Mucosa of gallbladder (tissue), 1 donor: ENCODE measurements around the gene ISYNA1. TPM values are rescaled to one million over a fixed set of nuclear protein-coding genes. Genes with fewer than 3 reads are reported as not detected.

Experiments used
- DNase-seq: peaks from one replicate; pipeline ENCODE4 v3.0.0-alpha.2; 2020; ENCODE audit warnings: low spot score
- total RNA-seq: library from RNA; stranded (reverse); gene quantifications from one replicate; pipeline ENCODE4 v1.2.1, GENCODE V29; 2021
- donor health status: DM: no; HTN: no; CAD: no.

ISYNA1 gene
- total RNA-seq, 1 donor from 2014 or later: 37.1 TPM

DNA sequence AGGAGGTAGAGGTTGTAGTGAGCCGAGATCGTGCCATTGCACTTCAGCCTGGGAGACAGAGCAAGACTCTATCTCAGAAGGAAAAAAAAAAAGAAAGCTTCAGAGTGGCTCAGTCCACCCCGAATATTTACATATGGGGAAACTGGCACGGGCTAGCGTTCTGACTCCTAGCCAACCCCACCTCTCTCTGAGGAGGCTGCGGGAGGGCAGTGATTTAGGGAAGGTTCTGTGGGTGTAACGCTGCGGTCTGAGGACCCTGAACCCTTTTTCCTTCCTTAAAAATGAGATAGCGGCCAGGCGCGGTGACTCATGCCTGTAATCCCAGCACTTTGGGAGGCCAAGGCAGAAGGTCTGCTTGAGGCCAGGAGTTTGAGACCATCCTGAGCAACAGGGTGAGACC lies 45.5 kb downstream of the ISYNA1 start:
- DNase-seq: peak; percentile 73

- DNase-seq: no peak
Measured at GRCh38 chr19:18391509-18392075, 46.3 kb downstream of the ISYNA1 start.

- no peak for DNase-seq
Measured at GRCh38 chr19:18390065-18390907, 47.6 kb downstream of the ISYNA1 start.

DNA sequence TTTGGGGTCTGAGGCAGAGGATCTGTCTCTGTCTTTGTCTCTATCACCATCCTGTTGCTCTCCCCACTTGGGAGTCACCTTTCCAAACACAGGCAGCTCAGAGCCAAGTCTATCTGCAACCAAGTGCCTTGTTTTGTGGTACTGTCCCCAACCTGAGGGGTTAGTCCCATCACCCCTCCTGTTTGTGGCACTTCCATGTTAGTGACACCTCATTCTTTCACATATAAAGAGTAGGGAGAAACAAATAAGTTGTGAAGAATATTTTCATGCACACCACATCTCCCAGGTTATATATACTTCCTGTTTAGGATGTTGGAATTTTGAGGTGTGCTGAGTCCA lies 48.2 kb downstream of the ISYNA1 start:
- DNase-seq: no peak

DNA sequence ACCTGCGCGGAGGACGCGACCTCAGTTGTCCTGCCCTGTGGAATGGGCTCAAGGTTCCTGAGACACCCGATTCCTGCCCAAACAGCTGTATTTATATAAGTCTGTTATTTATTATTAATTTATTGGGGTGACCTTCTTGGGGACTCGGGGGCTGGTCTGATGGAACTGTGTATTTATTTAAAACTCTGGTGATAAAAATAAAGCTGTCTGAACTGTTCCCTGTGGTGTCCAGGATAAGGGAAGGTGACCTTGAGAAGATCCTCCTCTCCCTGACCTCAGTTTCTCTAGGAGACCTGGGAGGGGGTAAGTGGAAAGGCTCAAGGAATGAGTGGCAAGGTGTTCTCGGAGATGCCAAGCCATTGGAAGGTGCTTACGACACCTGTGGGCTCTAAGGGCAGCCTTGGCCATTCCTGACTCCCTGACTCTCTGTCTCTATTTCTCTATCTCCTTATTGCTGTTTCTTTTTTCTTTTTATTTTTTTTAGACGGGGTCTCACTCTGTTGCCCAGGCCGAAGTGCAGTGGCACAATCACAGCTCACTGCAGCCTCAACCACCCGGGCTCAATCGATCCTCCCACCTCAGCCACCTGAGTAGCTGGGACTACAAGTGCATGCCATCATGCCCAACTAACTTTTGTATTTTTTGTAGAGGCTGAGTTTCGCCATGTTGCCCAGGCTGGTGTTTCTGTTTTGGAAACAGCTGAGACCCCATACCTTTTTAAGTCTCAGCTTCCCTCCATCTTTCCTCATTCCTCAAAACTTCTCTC lies 48.8 kb downstream of the ISYNA1 start:
- DNase-seq: no peak

- DNase-seq: peak; percentile 86
Measured at GRCh38 chr19:18388100-18388959, 49.6 kb downstream of the ISYNA1 start.

DNA sequence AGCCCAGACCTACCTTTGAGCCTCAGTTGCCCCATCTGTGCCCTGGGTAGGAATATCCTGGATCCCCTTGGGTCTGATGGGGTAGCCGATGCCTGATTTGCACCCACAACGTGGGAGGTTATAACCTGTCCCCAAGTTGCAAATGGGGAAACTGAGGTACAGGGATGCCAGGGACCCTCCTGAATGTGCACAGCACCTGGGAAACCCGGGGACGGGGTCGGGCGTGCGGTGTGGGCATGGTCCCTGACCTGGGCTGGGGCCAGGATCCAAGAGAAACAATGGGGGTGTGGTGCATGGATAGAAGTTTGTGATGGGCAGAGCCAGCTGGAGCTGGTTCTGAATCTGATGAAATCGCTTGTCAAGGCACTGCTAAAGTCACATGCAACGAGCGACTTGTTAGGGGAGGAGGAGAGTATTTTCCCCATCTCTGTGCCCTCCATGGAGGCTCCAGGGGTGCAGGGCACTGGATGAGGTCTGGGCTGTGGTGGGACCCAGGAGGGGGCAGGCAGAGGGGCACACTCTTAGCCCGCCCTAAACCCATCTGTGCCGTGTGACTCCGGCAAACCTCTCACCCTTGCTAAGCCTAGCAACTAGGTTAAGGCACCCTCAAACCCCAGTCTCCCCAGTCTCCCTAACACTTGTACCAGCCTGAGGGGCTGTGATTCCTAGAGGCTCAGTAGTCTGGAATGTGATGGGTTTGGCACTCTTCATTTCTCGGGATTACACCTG lies 51.2 kb downstream of the ISYNA1 start:
- peak; percentile 47 for DNase-seq

- peak; percentile 94 for DNase-seq
Measured at GRCh38 chr19:18385675-18386542, 52.0 kb downstream of the ISYNA1 start, which contains the start of gene GDF15. GDF15 (plus strand) TSS chr19:18386158; CDS start chr19:18386190, 32 bp downstream.

DNA sequence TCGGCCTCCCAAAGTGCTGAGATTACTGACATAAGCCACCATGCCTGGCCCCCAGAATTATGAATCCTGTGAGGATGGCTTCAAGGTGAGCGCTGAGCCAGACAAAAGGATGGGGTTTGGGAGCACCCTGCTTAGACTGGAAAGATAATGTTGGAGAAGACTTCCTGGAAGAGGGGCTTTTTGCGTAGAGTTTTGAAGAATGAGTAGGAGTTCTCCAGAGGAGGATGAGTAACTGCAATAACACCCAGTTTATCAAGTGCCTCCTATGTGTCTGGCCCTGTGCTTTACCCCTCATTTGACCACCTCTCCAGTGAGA lies 52.6 kb downstream of the ISYNA1 start:
- DNase-seq: no peak

DNA sequence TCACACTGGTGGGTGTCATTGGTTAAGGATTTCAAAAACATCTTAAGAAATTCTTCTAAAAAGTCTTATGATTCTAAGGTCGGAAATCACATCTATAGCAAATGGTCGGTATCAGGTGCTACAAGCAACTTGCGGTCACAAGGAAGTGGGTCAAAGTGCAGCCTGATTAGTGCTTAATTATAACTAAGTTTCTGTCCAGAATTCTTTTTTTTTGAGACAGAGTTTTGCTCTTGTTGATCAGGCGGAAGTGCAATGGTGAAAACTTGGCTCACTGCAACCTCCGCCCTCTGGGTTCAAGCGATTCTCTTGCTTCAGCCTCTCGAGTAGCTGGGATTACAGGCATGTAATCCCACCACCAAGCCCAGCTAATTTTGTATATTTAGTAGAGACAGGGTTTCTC lies 53.2 kb downstream of the ISYNA1 start:
- peak; percentile 42 for DNase-seq

Other genes with a start within 250 kb of the ISYNA1 start
- 9.3 TPM for gene MPV17L2, start 244.9 kb downstream of the ISYNA1 start, total RNA-seq
- gene RAB3A, start 234.1 kb downstream of the ISYNA1 start, total RNA-seq: 5.5 TPM
- 2.1 TPM for gene PDE4C, start 211.7 kb downstream of the ISYNA1 start, total RNA-seq
- gene IQCN, start 163.7 kb downstream of the ISYNA1 start, total RNA-seq: 2.9 TPM
- 303 TPM for gene JUND, start 156.5 kb downstream of the ISYNA1 start, total RNA-seq
- gene LSM4, start 115.1 kb downstream of the ISYNA1 start, total RNA-seq: 92.9 TPM
- 56.6 TPM for gene PGPEP1, start 97.5 kb downstream of the ISYNA1 start, total RNA-seq
- gene GDF15, start 52.0 kb downstream of the ISYNA1 start, total RNA-seq: 76.0 TPM
- 7.8 TPM for gene LRRC25, start 40.5 kb downstream of the ISYNA1 start, total RNA-seq
- 68.1 TPM for gene SSBP4, start 18.7 kb downstream of the ISYNA1 start, total RNA-seq
- gene ELL, start 83.9 kb upstream of the ISYNA1 start, total RNA-seq: 20.1 TPM
- 226 TPM for gene FKBP8, start 105.4 kb upstream of the ISYNA1 start, total RNA-seq
- gene KXD1, start 119.7 kb upstream of the ISYNA1 start, total RNA-seq: 70.5 TPM
- 878 TPM for gene UBA52, start 133.7 kb upstream of the ISYNA1 start, total RNA-seq
- 93.0 TPM for gene REX1BD, start 150.7 kb upstream of the ISYNA1 start, total RNA-seq
- 5.8 TPM for gene CRLF1, start 168.7 kb upstream of the ISYNA1 start, total RNA-seq
- gene TMEM59L, start 174.7 kb upstream of the ISYNA1 start, total RNA-seq: 10.9 TPM
- gene KLHL26, start 198.9 kb upstream of the ISYNA1 start, total RNA-seq: 16.7 TPM
- 23.6 TPM for gene CRTC1, start 245.5 kb upstream of the ISYNA1 start, total RNA-seq